Mesothelial cell of epicardium (in vitro differentiated cells): ENCODE results near the gene LTK. TPM values are rescaled to one million over a fixed set of nuclear protein-coding genes. Genes with fewer than 3 reads are reported as not detected.
"Not testable (repeated sequence)": the region's sequence is repeated elsewhere in the genome, so short reads cannot be mapped to it uniquely, and the experiment has no call there.

Source experiments
- DNase-seq, 2 experiments: peaks; one replicate each; pipeline ENCODE4 v3.0.0; 2021; ENCODE audit warnings: low spot score in 2 of 2; ENCODE audit not compliant: unreplicated experiment in 2 of 2
- H3K27ac Mint-ChIP-seq: 2 replicates; pipeline ENCODE4 v1.8.0; 2021; ENCODE audit warnings: mixed read lengths
- H3K27me3 Mint-ChIP-seq: 2 replicates; pipeline ENCODE4 v1.8.0; 2021; ENCODE audit warnings: low read depth, mixed read lengths
- H3K36me3 Mint-ChIP-seq: 2 replicates; pipeline ENCODE4 v1.8.0; 2021; ENCODE audit warnings: mixed read lengths
- H3K4me1 Mint-ChIP-seq: 2 replicates; pipeline ENCODE4 v1.8.0; 2021; ENCODE audit warnings: mixed read lengths
- H3K4me3 Mint-ChIP-seq: 2 replicates; pipeline ENCODE4 v1.8.0; 2021; ENCODE audit warnings: mild to moderate bottlenecking, moderate library complexity, mixed read lengths
- H3K9me3 Mint-ChIP-seq: 2 replicates; pipeline ENCODE4 v1.8.0; 2021; ENCODE audit warnings: mixed read lengths
- CTCF ChIP-seq: fragments of 200-600 bp; sonication (generic); IDR thresholded peaks from one replicate; pipeline ENCODE4 v1.5.0; 2021; ENCODE audit warnings: antibody characterized with exemption; ENCODE audit not compliant: unreplicated experiment
- total RNA-seq: library from RNA; stranded (reverse); gene quantifications from 3 replicates; pipeline ENCODE4 v1.2.1, GENCODE V29; 2021

Gene LTK
- total RNA-seq, 1 donor from 2014 or later = 1.2 TPM

GRCh38 chr15:41476416-41477048 is 37.1 kb downstream of the LTK start:
- DNase-seq = no peak
- Mint-ChIP-seq H3K9me3 (no peaks in the 10 kb centered on the region), H3K36me3 (peaks cover 49% of the 10 kb centered on the region), H3K27ac (no peak overlapping the region), H3K27me3 (no peaks in the 10 kb centered on the region), H3K4me1 (no peaks in the 10 kb centered on the region), H3K4me3 (no peak overlapping the region)
- no peak for TF ChIP-seq CTCF

DNA sequence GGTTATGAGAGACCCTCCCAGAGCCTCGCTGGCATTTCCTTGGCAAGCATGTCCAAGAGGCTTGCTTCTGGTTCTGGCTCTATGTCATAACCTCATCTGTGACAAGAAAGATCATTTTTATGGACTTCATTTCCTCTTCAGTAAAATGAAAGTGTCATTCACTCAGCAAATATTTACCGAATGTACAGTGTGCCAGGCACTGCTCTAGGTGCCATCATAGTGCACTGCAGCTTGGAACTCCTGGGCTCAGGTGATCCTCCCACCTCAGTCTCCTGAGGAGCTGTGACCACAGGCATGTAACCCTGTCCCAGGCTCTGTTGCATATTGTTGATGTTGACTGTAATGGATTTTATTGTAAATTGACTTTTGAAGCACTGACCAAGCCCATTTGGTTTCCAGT is 38.7 kb downstream of the LTK start:
- H3K27me3 Mint-ChIP-seq = no peaks in the 10 kb centered on the region
- no peak overlapping the region for H3K4me3 Mint-ChIP-seq
- H3K27ac Mint-ChIP-seq = no peak overlapping the region
- peaks cover under 1% of the 10 kb centered on the region for H3K9me3 Mint-ChIP-seq
- no peak for DNase-seq
- TF ChIP-seq CTCF = no peak
- H3K36me3 Mint-ChIP-seq = peaks cover 46% of the 10 kb centered on the region
- no peaks in the 10 kb centered on the region for H3K4me1 Mint-ChIP-seq

- Mint-ChIP-seq H3K27me3 (no peaks in the 10 kb centered on the region), H3K27ac (no peak overlapping the region), H3K4me1 (no peaks in the 10 kb centered on the region), H3K36me3 (peaks cover 51% of the 10 kb centered on the region), H3K4me3 (no peak overlapping the region), H3K9me3 (peaks cover 4% of the 10 kb centered on the region)
- no peak for DNase-seq
- no peak for TF ChIP-seq CTCF
Observed at GRCh38 chr15:41474436-41474835, 39.2 kb downstream of the LTK start.

DNA sequence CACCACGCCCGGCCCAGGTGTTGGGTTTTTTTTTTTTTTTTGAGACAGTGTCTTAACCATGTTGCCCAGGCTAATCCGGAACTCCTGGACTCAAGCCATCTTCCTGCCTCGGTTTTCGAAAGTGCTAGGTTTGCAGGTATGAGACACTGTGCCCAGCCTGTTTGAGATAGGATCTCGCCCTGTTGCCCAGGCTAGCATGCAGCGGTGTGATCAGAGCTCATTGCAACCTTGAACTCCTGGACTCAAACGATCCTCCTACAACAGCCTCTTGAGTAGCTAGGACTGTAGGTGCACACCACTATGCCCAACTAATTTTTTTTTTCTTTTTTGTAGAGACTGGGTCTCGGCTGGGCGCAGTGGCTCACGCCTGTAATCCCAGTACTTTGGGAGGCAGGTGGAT is 40.2 kb downstream of the LTK start:
- peaks cover 4% of the 10 kb centered on the region for H3K9me3 Mint-ChIP-seq
- H3K4me1 Mint-ChIP-seq = no peaks in the 10 kb centered on the region
- TF ChIP-seq CTCF = no peak
- peaks cover 50% of the 10 kb centered on the region for H3K36me3 Mint-ChIP-seq
- H3K4me3 Mint-ChIP-seq = no peak overlapping the region
- DNase-seq = no peak
- H3K27me3 Mint-ChIP-seq = no peaks in the 10 kb centered on the region
- H3K27ac Mint-ChIP-seq = no peak overlapping the region

- not testable (repeated sequence) for H3K4me3 Mint-ChIP-seq, H3K27ac Mint-ChIP-seq
Observed at GRCh38 chr15:41469644-41470043, 44.0 kb downstream of the LTK start.

GRCh38 chr15:41466711-41467110 is 46.9 kb downstream of the LTK start:
- no peak for DNase-seq
- Mint-ChIP-seq H3K36me3 (peaks cover 54% of the 10 kb centered on the region), H3K27me3 (no peaks in the 10 kb centered on the region), H3K27ac (no peak overlapping the region), H3K4me3 (no peak overlapping the region), H3K9me3 (peaks cover 7% of the 10 kb centered on the region), H3K4me1 (no peaks in the 10 kb centered on the region)
- no peak for TF ChIP-seq CTCF

More at GRCh38 chr15:41469644-41470043, 44.0 kb downstream of the LTK start:
- not testable (repeated sequence) for H3K9me3 Mint-ChIP-seq, H3K4me1 Mint-ChIP-seq, H3K27me3 Mint-ChIP-seq, DNase-seq
- peaks cover 46% of the 10 kb centered on the region for H3K36me3 Mint-ChIP-seq
